ENCODE measurements around the gene ERRFI1. TPM values are rescaled to one million over a fixed set of nuclear protein-coding genes. Genes with fewer than 3 reads are reported as not detected.

ERRFI1 gene
- total and polyA plus RNA-seq, 10 of the 15 experiments (the other 5 are each of a cell fraction or from before 2014, with no cell fraction given) = 0.90 to 6.5 (median 3.1) TPM

GRCh38 chr1:8032366-8032910 lies 6.3 kb upstream of the ERRFI1 start (continued):
- TF ChIP-seq HSF1 (IDR thresholded peaks at IDR 0.05; ENCODE audit: low read depth, low read length) (no peak), MLLT1 (IDR thresholded peaks at IDR 0.05) (no peak), NR2C2 (IDR thresholded peaks at IDR 0.05; ENCODE audit: borderline replicate concordance, control insufficient read depth, insufficient read length, low read depth) (no peak), SREBF2 (IDR thresholded peaks at IDR 0.05; ENCODE audit: low read length) (no peak), CEBPZ (IDR thresholded peaks at IDR 0.05; ENCODE audit: low read depth, low read length) (no peak), EZH2 (IDR thresholded peaks at IDR 0.05; ENCODE audit: borderline replicate concordance, control insufficient read depth, low read depth, low read length) (no peak), ATF3 (IDR thresholded peaks at IDR 0.05; ENCODE audit: borderline replicate concordance, extremely low read depth, low read depth, low read length) (no peak), TARDBP (IDR thresholded peaks at IDR 0.05; ENCODE audit: borderline replicate concordance) (no peak), IRF3 (IDR thresholded peaks at IDR 0.05) (no peak)

Data from GM12878 (cell line).